ENCODE results near the gene FAM13A.
"Not testable (repeated sequence)": the region's sequence is repeated elsewhere in the genome, so short reads cannot be mapped to it uniquely, and the experiment has no call there.

The FAM13A gene

GRCh38 chr4:88892646-88893045 lies 164.3 kb downstream of the FAM13A start:
- DNase-seq: no peak

DNA sequence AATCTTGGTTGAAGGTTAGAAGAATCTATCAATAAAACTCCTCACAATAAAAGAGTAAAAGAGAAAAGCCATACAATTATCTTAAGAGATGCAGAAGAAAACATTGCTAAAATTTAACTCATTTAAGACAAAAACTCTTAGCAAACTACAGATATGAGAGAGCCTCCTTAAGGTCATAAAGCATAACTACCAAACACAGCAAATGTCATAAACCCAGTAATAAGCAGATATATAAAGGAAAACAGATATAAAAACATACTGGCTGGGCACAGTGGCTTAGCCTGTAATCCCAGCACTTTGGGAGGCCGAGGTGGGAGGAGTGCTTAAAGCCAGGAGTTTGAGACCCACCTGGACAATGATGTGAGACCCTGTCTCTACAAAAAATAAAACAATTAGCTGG lies 165.3 kb downstream of the FAM13A start:
- DNase-seq: no peak

- DNase-seq: not testable (repeated sequence)
These were observed 169.6 kb downstream of the FAM13A start for GRCh38 chr4:88887409-88887808.

GRCh38 chr4:88881227-88881569 lies 175.8 kb downstream of the FAM13A start:
- no peak for DNase-seq

DNA sequence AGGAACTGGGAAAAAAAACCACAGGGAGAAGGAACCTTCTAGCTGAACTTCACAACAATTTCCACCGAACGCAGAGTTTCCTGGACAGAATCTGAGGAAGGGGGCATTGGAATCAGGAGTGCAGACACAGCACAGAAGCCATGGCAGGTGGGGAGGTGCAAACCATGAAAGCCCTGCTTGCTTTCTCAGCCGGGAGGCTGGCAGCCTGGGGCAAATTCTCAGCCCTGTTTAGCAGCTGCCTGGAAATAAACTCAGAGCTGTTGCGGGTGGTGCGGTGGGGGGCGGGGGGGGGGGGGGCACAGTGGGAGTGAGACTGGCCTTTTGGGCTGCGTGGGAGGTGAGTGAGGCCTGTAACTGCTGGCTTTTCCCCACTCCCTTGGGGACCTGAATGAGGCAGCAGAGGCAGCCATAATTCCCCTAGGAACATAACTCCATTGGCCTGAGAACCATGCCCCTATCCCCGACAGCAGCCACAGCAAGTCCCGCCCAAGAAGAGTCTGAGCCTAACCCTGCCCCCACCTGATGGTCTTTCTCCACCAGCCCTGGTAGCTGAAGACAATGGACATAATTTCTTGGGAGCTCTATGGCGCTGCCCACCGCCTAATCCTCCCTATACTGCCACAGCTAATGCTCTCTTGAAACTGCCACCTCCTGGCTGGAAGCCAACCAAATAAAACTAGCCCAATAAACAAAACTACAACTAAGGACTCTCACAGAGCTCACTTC lies 176.3 kb downstream of the FAM13A start:
- no peak for DNase-seq

DNA sequence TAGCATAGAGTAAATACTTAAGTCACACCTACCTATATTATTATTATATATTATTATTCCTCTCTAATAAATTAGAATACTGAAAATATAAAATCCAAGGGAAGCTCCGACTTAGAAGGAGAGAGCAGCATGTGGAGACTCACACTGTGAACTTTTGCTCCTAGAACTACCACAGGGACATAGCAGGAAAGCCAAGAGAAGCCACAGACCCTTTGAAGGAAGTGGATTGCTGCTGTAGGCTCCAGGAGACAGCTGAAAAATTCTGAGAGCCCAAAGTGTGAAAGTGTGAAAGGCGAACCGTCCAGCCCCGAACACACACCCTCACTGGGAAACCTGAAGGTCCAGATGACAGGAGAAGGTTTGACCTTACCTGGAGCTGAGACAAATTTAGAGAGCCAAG lies 177.0 kb downstream of the FAM13A start:
- no peak for DNase-seq

- DNase-seq: no peak
These were observed 178.3 kb downstream of the FAM13A start for GRCh38 chr4:88878642-88879041.

DNA sequence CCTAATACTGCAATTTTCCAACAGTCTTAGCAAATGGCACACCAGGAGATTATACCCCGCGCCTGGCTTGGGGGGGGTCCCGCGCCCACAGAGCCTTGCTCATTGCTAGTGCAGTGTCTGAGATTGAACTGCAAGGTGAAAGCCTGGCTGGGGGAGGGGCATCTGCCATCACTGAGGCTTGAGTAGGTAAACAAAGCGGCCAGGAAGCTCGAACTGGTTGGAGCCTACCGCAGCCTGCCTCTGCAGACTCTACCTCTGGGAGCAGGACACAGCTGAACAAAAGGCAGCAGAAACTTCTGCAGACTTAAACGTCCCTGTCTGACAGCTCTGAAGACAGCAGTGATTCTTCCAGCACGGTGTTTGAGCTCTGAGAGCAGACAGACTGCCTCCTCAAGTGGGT lies 186.6 kb downstream of the FAM13A start:
- no peak for DNase-seq

DNA sequence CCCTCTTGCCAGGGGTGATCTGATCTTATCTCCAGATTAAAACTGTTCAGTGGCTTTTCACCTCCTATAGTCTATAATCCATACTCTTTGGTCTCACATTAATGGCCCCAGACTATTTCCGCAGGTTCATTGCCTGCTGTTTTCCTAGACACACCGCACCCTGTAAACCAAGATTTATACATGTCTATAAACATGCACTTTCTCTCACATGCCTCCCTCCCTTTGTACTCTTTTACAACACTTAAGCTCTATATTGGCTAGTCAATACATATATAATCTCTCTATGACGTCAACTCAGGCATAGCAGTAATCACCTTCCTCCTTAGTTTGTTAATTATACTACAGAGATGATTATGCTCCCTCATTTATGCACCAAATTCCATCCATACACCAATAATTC lies 188.5 kb downstream of the FAM13A start:
- no peak for DNase-seq

GRCh38 chr4:88866862-88867550 lies 190.0 kb downstream of the FAM13A start:
- DNase-seq: no peak

DNA sequence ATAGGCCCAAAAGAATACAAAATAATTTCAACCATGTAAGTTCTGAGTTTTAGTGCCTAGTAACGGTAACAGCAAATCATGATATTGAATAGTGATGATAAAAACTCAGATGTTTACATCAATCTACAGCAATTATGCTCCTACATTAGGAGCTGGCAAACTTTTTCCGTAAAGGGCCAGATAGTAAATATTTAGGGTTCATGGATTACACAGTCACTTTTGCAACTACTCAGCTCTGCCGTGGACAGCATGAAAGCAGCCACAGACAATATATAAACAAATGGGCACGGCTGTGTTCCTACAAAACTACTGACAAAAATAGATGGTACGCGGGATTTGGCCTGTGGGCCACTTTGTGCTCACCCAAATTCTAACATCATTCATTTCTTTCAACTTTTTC lies 191.5 kb downstream of the FAM13A start:
- no peak for DNase-seq

DNA sequence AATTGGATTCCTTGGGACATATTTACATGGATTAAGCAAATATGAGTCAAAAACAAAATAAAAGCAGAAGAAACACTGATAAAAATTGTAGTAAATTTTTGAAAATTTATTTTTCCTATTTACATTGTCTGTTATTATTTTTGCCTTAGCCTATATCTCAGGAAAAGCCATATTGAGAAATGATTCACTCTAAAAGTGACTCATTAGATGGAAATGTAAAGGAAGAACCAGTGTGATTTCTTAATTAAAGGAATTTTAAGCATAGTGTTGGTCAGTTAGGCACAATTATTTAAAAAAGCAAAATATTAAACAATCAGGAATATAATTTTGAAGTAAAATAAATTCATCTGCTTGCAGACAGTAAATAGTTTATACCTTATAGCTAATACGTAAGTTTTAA lies 191.9 kb downstream of the FAM13A start:
- DNase-seq: no peak

DNA sequence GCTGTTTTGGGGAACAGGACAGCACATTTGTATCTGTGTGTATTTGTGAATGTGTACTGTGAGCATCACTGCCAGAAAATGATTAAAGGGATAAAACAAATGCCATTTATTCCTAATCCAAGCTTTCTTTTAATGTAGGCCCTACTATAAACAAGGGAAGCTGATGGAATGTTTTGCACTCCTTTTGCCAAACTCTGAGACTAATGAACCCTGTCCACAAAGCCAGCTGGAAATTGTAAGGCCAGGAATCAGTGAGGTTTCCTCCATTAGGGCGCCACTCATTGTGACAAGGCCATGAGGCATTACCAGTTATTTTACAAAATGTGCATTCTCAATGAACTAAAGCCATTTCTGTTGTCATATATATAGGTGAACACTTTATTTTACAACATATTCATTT lies 196.4 kb downstream of the FAM13A start:
- DNase-seq: no peak

- no peak for DNase-seq
These were observed 197.7 kb downstream of the FAM13A start for GRCh38 chr4:88859191-88859812.

DNA sequence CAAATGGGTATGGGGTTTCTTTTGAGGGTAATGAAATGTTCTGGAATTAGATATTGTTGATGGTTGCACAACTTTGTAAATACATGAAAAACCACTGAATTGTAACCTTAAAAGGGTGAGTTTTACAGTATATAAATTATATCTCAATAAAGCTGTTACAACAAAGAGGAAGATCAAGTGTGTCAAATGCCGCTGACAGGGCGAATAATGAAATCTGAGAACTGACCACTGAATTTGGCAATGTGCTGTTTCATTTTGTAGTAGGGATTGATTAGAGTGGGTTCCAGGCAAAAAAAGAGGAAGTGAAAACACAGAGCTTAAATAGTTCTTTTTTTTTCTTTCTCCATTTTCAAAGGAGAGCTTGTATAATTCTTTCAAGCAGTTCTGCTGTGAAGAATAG lies 198.2 kb downstream of the FAM13A start:
- DNase-seq: no peak

DNA sequence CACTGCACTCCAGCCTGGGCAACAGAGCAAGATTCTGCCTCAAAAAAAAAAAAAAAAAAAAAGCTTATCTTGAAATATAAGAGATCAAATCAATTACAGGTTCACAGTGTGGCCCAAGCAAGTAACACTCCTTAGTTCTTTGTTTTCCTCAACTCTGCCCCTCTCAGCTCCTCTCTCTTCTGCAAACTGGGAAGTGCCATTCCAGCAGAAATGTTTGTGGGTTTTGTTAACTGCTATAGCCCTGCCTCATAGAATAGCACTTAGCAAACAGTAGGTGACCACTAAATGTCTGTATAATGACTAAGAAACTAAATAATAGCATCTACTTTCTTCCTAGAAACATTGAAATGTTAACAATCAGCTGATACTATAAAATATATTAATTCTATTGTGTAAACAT lies 199.4 kb downstream of the FAM13A start:
- no peak for DNase-seq

- no peak for DNase-seq
These were observed 202.5 kb downstream of the FAM13A start for GRCh38 chr4:88854481-88854880.

GRCh38 chr4:88853583-88853982 lies 203.4 kb downstream of the FAM13A start:
- DNase-seq: not testable (repeated sequence)

GRCh38 chr4:88846206-88846790 lies 210.7 kb downstream of the FAM13A start:
- DNase-seq: no peak

DNA sequence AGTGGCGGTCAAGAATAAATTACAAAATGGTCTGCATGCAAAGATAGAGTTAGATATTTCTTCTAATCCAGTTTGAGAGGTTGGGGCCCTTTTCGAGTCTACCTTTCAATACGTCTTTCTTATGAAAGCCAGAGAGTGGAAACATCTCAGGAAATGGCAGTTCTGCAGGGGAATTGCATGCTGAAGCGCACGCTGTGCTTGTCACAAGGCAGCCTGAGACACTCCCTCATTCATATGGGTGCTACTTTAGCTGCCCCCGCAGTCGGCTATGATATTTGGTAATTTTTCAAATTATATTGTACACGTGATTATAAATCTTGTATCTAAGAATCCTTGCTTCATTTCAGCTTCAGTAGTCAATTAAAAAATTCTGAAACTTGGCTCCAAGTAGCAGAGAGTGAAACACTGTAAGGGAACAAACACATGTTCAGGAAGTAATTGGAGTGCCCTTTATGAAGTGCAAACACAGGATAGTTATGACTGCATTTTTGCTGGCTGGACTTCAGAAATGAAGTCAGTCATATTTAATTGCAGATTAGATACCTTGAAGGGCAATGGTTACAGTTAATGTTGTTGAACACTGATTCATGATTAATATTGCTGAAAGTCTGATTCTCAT lies 213.8 kb downstream of the FAM13A start:
- no peak for DNase-seq

DNA sequence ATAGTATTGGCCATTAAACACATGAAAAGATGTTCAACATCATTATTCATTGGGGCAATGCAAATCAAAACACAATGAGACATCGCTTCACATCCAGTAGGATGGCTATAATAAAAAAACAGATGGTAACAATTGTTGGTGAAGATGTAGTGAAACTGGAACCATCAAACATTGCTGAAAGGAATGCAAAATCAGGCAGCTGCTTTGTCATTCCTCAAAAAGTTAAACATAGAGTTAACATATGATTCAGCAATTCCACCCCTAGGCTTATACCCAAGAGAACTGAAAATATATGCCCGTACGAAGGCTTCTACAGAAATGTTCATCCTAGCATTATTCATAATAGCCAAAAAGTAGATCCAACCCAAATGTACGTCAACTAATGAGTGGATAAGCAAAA lies 215.3 kb downstream of the FAM13A start:
- no peak for DNase-seq

GRCh38 chr4:88836216-88836615 lies 220.8 kb downstream of the FAM13A start:
- DNase-seq: no peak

- no peak for DNase-seq
These were observed 226.0 kb downstream of the FAM13A start for GRCh38 chr4:88831031-88831430.

DNA sequence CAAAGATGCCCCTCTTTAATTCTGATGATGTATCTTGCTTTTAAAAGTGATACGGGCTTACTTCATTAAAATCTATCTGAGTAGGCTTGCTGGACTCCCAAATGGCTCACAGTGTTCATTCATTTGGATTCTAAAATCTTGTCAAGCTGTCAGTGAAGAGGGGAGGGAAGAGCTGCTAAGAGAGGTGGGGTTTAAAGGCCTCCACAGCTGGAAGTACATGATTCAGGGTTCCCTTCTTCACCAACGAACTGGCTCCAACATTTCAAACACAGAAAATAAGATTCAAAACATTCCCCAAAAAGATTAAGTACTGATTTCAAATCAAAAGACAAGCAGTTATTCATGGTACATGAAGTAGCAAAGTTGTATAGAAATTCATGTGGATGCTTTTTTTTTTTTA lies 226.4 kb downstream of the FAM13A start:
- no peak for DNase-seq
